Ramos (cell line): ENCODE data around the gene RNASEH1.
"Not testable (repeated sequence)": the region's sequence is repeated elsewhere in the genome, so short reads cannot be mapped to it uniquely, and the experiment has no call there.

ENCODE experiments used
- in situ Hi-C: fragments of 300-500 bp; cut with MboI; formaldehyde crosslinking; loops from one replicate; pipeline ENCODE4 v1.14.3; 2022; ENCODE audit warnings: low sequenced_read_pairs; ENCODE audit not compliant: unreplicated experiment

Gene RNASEH1

DNA sequence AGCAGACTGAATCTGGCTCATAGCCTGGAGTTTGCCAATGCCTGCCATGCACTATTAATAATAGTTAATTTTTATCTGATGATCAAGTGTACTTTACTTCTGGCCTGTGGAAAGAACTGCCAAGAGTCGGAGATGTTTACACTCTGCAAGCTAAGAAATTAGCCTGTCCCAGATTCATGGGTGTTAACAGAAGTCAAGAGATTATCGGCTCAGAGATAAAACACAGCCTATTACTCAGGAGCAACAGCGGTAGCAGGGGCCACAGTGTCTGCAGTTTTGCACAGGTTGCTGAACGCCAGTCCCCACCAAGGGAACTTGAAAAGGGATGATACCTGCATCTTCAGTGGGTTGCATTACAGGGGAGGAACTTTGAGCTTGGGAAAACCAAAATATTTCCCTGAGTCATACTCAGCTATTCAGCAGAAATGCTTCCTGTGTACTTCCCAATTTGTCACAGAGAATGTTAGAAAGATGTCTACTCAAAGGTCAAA is 34.5 kb downstream of the RNASEH1 start:
- in situ Hi-C loops: no loop called here

DNA sequence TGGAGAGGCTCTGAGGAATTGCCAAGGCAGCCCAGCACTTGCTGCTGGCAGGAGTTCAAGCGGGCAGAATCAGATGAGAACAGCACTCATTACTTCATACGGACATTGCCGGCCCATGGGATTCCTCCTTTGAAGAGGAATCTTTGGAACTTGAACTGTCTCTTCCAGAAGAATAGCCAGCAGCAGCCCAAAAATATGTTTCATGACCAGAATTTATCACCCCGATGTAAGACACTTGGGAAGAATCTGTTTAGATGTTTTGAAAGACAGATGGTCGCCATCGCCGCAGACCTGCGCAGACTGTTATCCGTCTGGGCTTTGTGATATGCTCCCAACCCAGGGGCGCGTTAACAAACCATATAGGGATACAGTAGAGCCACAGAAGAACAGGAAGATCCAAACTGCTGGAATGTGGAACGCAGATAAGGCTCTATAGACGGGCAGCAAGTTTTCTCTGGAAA is 35.1 kb downstream of the RNASEH1 start:
- in situ Hi-C loops: no loop called here

DNA sequence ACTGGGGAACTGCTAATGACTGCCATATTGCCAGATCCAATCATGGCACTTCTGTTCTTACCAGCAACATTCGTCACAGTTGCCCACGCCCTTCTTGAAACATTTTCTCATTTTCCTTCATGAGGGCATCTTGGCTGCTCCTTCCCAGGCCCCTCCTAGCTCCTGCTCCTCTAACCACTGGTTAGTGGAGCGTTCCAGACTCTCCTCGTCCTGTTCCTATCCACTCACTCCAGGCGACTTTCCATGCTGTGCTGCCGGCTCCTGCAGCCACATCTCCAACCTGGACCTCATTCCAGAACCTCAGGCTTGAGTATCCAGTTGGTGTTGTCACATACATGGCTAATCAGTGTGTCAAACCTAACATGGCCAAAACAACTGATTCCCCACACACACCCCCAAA is 37.5 kb downstream of the RNASEH1 start:
- in situ Hi-C loops: no loop called here

DNA sequence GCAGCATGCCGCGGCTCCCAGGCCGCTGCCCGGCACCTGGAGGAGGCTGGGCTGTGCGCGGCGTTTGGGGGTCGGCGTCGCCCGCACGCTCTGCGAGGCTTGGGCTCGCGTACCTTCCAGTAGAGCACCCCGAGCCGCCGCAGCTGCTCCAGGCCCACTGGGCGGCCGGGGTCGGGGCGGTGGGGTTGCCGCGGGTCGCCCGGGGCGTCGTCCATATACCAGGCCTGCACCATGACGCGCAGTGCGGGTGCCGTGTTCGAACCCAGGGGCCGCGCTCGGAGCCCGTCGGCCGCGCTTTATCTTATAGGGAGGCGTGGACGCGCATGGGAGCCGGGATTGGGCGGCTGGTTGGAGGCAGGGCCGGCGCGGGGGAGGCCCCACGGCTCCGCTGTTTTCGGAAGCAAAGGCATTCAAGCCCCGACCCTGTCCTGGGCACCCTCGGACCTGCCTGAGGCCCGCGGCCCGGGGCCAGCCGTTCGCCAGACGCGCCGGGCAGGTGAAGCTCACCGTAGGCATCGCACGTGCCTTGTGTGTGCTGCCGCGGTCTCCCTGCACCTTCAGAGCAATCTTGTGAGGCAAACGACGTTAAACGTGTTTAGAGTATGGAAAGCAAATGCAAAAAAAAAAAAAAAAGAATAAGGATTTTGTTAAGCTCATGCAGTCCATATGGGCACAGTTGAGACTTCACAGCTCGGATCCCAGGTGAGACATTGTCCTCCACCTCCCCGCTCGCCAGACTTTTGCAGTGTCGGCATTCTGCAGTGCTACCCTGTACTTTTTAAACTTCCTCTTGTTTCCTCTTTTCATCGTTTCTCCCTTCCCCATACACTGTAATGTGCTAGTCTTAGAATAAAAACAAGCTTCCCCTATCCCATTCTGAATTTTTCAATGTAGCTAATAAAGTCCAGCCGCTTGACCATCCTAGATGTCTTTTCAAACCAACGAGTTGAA is 38.6 kb downstream of the RNASEH1 start, which contains the start of gene ADI1:
Gene ADI1, minus strand, starts transcription at position 277 of the 951 bp plus-strand sequence. Its CDS starts 44 bp downstream, at position 233.
- in situ Hi-C loops: no loop called here

DNA sequence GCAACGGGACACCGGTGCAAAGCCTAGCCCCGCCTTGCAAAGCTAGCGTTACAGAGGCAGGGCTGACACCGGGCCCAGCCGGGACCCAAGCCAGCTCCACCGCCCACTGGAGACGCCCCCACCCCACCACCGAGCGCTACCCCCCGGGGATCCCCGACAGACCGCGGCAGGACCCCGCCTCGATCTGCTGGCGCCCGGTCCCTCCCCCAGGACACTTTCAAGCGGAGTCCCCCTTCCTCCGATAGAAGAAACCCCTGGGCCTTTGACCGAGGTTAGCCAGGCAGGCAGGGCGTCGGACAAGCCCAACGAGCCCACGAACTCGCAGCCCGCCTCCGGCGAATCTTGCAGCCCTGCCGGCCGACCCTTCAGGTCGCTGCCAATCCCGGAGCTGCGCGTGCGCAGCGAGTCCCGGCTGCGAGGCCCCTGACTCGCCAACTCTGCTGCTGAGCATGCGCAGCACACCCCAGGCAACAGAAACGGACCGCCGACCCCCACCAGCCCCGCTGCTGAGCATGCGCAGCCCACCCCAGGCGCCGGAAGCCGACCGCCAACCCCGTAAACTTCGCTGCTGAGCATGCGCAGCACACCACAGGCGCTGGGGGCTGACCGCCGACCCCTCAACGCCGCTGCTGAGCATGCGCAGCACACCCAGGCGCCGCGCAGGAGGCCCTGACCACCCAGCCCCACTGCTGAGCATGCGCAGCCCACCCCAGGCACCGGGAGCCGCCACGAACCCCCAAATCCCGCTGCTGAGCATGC is 39.5 kb downstream of the RNASEH1 start:
- in situ Hi-C loops: no loop called here

DNA sequence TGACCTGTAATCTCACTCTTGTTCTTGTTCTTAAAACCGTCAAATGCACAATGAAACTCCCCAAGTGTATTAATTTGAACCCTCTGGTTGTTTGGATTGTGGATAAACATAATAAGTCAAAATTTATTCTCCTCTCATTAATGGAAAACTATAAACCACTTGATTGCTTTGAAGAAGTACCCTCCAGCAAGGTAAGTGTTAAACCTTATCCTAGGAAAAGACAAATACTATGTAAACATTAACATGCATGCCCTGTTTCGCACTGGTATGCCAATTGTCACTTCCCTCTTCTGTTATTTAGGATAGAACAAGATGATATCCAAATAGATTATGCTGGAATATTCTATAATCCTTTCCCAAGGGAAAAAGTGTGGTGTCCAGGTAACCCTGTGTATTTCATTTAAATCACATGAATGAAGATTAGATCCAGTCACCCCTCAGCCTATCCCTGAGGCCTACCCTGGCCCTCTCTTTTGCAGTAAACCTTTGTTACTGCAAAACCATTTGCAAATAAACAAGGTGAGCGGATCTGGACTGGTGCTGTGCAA is 40.1 kb downstream of the RNASEH1 start:
- in situ Hi-C loops: no loop called here

DNA sequence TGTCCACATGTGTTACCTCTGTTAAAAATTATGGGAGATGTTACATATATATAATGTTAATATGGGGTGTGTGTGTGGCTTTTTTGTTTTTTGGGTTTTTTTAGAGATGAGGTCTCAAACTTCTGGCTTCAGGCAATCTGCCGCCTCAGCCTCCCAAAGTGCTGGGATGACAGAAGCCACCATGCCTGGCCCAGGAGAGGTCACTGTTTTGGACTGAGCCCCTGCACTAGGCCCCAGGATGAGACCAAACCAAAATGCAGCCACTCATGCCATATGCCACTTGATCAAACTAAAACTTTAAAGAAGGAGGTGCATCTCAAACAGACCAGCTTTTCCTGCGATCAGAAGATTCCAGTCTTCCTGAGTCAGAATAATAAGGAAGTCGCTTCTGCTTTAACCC is 41.3 kb downstream of the RNASEH1 start:
- in situ Hi-C loops: no loop called here

DNA sequence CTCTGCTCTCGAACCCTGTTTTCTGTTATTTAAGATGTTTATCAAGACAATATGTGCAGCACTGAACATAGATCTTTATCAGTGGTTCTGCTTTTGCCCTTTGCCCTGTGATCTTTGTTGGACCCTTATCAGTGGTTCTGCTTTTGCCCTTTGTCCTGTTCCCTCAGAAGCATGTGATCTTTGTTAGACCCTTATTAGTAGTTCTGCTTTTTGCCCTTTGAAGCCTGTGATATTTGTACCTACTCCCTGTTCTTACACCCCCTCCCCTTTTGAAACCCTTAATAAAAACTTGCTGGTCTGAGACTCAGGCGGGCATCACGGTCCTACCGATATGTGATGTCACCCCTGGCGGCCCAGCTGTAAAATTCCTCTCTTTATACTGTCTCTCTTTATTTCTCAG is 42.7 kb downstream of the RNASEH1 start:
- in situ Hi-C loops: not testable (repeated sequence)

DNA sequence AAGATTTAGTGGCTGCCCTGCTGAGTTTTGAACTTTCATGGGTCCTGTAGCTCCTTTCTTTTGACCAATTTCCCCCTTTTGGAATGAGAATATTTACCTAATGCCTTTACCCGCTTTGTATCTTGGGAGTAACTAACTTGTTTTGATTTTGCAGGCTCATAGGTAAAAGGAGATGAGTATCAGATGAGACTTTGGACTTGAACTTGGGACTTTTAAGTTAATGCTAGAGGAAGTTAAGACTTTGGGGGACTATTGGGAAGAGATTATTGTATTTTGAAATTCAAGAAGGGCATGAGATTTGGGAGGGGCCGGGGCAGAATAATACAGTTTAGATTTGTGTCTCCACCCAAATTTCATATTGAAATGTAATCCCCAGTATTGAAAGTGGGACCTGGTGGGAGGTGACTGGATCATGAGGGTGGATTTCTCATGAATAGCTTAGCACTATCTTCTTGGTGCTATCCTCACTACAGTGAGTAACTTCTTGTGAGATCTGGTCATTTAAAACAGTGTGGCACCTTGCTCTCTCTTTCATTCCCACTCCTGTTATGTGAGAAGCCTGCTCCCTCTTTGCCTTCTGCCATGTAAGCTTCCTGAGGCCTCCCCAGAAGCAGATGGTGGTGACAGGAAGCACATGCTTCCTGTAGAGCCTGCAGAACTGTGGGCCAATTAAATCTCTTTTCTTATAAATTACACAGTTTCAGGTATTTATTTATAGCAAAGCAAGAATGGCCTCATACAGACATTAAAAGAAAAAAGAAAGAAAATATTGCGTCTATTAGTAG is 44.9 kb downstream of the RNASEH1 start:
- in situ Hi-C loops: no loop called here

DNA sequence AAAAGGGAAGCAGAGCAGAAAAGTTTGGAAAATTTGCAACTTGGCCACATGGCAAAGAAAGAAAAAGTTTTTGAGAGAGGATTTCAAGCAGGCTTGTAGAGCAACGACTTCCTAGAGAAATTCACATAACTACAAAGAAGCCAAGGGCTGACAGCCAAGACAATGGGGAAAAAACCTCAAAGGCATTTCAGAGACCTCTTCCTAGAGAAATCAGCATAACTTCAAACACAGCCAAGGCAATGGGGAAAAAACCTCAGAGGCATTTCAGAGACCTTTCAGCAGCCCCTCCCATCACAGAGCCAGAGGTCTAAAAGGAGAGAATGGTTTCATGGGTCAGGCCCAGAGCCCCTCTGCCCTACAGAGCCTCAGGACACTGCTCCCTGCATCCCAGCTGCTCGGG is 46.0 kb downstream of the RNASEH1 start:
- in situ Hi-C loops: no loop called here

DNA sequence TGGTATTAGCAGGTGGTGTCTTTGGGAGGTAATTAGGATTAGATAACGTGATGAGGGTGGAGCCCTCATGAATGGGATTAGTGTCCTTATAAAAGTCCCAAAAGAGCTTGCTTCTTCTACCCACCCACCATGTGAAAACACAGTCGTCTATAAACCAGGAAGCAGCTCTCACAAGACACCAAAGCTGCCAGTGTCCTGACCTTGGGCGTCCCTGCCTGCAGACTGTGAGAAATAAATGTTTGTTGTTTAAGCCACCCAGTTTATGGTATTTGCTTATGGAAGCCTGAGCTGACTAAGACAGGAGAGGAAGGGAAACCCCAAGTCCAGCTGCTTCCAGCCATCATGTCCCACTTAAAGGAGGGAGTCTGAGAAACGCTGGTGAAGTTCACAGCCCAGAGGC is 52.4 kb downstream of the RNASEH1 start:
- in situ Hi-C loops: no loop called here

DNA sequence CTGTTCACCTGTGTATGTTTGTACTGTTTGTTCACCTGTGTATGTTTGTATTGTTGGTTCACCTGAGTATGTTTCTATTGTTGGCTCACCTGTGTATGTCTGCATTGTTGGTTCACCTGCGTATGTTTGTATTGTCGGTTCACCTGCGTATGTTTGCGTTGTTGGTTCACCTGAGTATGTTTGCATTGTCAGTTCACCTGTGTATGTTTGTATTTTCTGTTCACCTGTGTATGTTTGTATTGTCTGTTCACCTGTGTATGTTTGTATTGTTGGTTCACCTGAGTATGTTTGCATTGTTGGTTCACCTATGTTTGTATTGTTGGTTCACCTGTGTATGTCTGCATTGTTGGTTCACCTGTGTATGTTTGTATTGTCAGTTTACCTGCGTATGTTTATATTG is 53.4 kb downstream of the RNASEH1 start:
- in situ Hi-C loops: no loop called here

DNA sequence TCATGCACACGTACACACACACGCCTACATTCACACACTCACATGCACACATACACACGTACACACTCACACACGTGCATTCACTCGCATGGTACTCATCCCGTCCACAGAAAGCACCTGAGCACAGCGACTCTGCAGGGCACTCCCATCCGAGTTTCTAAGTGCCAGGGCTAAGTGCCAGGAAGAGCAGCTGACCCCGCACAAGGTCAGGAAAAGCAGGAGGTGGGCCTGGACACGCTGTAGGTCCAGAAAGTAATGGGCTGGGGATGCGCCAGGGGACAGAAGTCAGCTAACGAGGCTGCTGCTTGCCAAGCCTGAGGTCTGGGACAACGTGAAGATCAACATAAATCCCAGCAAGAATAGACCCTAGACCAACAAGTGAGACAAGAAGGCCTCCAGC is 54.6 kb downstream of the RNASEH1 start:
- in situ Hi-C loops: no loop called here

DNA sequence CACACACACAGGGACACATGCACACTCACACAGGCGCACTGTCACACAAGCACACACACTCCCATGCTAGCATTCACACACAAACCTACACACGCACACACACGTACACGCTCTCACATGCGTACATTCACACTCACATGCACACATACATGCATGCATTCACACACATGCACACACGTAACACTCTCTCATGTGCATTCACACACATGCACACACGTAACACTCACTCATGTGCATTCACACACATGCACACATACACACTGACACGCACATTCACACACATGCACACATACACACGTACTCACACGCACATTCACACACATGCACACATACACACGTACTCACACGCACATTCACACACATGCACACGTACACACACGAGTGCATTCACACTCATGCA is 55.1 kb downstream of the RNASEH1 start:
- in situ Hi-C loops: no loop called here

DNA sequence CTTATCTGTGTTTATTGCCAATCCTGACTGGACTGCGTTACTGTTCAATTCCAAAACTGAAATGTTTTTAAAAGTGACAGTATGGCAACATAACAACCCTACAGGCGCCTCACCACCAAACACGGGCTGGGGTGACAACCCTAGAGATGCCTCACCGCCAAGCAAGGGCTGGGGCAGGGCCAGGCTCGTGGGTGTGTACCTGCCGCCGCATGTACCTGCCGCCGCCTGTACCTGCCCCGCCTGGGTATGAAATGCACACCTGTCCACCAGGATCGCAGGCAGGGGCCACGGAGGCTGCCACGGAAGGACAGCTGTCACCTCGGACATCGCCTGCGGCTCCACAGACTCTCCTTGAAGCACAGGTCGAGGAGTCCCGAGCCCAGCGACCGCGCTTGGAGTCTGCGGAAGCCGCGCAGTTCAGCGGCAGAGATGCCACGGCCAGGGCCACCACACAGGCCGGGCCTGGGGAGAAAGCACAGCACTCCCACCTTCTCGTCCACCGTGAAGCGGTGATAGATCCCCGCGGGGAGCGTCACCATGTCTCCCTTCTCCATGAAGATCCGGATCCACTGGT is 57.7 kb downstream of the RNASEH1 start:
- in situ Hi-C loops: no loop called here

DNA sequence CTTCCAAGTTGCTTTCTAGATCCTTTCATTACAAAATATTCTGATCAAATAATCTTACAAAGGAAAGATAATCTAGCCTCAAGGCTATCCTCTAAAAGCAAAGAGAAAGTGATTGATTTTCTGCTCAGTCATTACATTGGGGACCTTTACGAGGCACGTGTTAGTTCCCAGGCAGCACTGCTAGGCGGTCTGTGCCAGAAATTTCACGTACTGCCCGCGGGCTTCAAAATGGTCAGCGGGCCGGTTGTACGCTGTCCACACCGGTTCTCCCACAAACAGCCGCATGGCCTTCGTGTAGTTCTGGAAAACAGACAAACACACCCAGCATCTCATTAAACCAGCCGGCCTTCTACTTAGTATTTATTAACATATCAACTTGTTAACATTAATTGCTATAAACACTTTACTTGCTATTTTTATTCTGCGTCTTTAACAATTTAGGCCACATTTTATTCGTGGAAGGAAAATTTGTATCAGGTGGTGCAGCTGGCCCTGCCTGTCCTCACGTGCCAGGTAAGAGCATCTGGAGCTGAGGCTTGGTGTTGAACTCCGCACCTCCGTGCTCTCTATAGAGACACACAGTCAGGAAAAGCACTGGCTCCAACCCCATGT is 59.2 kb downstream of the RNASEH1 start:
- in situ Hi-C loops: no loop called here

DNA sequence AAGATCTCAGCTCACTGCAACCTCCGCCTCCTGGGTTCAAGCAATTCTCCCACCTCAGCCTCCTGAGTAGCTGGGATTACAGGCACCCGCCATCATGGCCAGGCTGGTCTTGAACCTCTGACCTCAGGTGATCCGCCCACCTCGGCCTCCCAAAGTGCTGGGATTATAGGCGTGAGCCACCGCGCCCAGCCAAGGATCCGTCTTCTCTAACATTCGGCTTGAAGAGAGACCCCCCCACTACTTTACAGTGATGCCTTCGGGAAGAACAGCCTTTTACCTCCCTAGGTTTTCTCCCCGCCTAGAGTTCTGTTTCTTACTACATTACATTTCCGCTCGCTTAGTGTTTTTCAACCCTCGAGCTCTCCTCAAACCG is 61.4 kb downstream of the RNASEH1 start:
- in situ Hi-C loops: not testable (repeated sequence)
